GM23338 (cell line): ENCODE measurements around the gene PRPH2. TPM values are rescaled to one million over a fixed set of nuclear protein-coding genes. Genes with fewer than 3 reads are reported as not detected.

ENCODE experiments used
- EZH2phosphoT487 ChIP-seq: fragments of 200-600 bp; sonication (generic); IDR thresholded peaks from one replicate; pipeline ENCODE4 v1.8.1; 2018; ENCODE audit warnings: antibody characterized with exemption; ENCODE audit not compliant: unreplicated experiment
- STAT1 ChIP-seq: IDR thresholded peaks from one replicate; pipeline ENCODE4 v1.6.1; 2016; ENCODE audit warnings: antibody characterized with exemption; ENCODE audit not compliant: unreplicated experiment
- polyA plus RNA-seq: library from polyadenylated mRNA; unstranded; fragments of >200 nt; fragmentation: Nextera tagmentation; extraction: Ambion mirVana; gene quantifications from 2 replicates; pipeline ENCODE4 v1.2.1, GENCODE V29; 2016
- total RNA-seq: library from RNA; depleted of rRNA; stranded (reverse); fragments of >200 nt; shearing (Covaris generic); gene quantifications from 2 replicates; pipeline ENCODE4 v1.2.3, GENCODE V29; 2014
- TF ChIP-seq, protein P1 (sequence below): fragments of 250-450 bp; sonication (Bioruptor Pico); IDR thresholded peaks from 2 replicates; pipeline ENCODE4 v1.5.0; 2020; ENCODE audit warnings: mild to moderate bottlenecking, moderate library complexity
- TF ChIP-seq, protein P2 (sequence below), 2 experiments: fragments of 200-600 bp in 1 of 2; sonication (generic) in 1 of 2; conservative IDR thresholded peaks; 2 replicates each; pipeline versions ENCODE4 v1.5.1 to v1.6.1; 2016 to 2017; ENCODE audit warnings: antibody characterized with exemption in 2 of 2, low read depth in 2 of 2, mild to moderate bottlenecking in 2 of 2, moderate library complexity in 1 of 2
- TF ChIP-seq, protein P3 (sequence below): IDR thresholded peaks from one replicate; pipeline ENCODE4 v1.6.1; 2018; ENCODE audit warnings: antibody characterized with exemption; ENCODE audit not compliant: unreplicated experiment

The PRPH2 gene
- total and polyA plus RNA-seq, 2 experiments from 2014 or later: 0.50 to 0.52 TPM

DNA sequence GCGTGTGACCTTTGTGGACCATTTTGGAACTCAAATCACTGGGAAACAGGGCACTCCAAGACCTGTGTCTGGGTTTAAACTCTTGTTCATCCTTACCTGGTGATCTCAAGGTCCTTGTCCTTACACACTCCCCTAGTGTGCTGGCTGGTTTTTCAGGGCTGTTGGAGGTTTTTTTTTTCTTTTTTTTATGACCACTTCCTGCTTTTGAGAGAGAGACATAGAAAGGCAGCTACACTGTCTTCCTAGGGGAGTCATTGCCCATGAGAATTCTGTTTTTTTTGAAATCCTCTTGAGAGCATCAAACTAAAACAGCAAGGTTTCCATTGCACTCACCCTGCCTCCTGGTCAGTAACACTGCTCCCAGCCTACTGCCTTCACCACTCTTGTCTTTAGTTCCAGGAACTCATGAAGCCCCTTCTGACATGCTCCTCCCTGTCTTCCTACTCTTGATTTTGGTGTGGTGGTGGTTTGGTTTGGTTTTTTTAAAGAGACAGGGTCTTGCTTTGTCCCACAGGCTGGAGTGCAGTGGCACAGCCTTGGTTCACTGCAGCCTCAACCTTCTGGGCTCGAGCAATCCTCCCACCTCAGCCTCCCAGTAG, 28.6 kb downstream of the PRPH2 start (continued):
- TF ChIP-seq, protein P1, sequence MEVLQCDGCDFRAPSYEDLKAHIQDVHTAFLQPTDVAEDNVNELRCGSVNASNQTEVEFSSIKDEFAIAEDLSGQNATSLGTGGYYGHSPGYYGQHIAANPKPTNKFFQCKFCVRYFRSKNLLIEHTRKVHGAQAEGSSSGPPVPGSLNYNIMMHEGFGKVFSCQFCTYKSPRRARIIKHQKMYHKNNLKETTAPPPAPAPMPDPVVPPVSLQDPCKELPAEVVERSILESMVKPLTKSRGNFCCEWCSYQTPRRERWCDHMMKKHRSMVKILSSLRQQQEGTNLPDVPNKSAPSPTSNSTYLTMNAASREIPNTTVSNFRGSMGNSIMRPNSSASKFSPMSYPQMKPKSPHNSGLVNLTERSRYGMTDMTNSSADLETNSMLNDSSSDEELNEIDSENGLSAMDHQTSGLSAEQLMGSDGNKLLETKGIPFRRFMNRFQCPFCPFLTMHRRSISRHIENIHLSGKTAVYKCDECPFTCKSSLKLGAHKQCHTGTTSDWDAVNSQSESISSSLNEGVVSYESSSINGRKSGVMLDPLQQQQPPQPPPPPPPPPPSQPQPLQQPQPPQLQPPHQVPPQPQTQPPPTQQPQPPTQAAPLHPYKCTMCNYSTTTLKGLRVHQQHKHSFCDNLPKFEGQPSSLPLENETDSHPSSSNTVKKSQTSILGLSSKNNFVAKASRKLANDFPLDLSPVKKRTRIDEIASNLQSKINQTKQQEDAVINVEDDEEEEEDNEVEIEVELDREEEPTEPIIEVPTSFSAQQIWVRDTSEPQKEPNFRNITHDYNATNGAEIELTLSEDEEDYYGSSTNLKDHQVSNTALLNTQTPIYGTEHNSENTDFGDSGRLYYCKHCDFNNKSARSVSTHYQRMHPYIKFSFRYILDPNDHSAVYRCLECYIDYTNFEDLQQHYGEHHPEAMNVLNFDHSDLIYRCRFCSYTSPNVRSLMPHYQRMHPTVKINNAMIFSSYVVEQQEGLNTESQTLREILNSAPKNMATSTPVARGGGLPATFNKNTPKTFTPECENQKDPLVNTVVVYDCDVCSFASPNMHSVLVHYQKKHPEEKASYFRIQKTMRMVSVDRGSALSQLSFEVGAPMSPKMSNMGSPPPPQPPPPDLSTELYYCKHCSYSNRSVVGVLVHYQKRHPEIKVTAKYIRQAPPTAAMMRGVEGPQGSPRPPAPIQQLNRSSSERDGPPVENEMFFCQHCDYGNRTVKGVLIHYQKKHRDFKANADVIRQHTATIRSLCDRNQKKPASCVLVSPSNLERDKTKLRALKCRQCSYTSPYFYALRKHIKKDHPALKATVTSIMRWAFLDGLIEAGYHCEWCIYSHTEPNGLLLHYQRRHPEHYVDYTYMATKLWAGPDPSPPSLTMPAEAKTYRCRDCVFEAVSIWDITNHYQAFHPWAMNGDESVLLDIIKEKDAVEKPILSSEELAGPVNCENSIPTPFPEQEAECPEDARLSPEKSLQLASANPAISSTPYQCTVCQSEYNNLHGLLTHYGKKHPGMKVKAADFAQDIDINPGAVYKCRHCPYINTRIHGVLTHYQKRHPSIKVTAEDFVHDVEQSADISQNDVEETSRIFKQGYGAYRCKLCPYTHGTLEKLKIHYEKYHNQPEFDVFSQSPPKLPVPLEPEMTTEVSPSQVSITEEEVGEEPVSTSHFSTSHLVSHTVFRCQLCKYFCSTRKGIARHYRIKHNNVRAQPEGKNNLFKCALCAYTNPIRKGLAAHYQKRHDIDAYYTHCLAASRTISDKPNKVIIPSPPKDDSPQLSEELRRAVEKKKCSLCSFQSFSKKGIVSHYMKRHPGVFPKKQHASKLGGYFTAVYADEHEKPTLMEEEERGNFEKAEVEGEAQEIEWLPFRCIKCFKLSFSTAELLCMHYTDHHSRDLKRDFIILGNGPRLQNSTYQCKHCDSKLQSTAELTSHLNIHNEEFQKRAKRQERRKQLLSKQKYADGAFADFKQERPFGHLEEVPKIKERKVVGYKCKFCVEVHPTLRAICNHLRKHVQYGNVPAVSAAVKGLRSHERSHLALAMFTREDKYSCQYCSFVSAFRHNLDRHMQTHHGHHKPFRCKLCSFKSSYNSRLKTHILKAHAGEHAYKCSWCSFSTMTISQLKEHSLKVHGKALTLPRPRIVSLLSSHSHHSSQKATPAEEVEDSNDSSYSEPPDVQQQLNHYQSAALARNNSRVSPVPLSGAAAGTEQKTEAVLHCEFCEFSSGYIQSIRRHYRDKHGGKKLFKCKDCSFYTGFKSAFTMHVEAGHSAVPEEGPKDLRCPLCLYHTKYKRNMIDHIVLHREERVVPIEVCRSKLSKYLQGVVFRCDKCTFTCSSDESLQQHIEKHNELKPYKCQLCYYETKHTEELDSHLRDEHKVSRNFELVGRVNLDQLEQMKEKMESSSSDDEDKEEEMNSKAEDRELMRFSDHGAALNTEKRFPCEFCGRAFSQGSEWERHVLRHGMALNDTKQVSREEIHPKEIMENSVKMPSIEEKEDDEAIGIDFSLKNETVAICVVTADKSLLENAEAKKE (CRISPR knock-in tag): no peak
- TF ChIP-seq EZH2phosphoT487 (no peak), STAT1 (no peak)
- TF ChIP-seq, protein P2, sequence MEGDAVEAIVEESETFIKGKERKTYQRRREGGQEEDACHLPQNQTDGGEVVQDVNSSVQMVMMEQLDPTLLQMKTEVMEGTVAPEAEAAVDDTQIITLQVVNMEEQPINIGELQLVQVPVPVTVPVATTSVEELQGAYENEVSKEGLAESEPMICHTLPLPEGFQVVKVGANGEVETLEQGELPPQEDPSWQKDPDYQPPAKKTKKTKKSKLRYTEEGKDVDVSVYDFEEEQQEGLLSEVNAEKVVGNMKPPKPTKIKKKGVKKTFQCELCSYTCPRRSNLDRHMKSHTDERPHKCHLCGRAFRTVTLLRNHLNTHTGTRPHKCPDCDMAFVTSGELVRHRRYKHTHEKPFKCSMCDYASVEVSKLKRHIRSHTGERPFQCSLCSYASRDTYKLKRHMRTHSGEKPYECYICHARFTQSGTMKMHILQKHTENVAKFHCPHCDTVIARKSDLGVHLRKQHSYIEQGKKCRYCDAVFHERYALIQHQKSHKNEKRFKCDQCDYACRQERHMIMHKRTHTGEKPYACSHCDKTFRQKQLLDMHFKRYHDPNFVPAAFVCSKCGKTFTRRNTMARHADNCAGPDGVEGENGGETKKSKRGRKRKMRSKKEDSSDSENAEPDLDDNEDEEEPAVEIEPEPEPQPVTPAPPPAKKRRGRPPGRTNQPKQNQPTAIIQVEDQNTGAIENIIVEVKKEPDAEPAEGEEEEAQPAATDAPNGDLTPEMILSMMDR (conservative IDR thresholded peaks at IDR 0.05; ENCODE audit: low read depth in 2 of 2): no peak
- TF ChIP-seq, protein P3, sequence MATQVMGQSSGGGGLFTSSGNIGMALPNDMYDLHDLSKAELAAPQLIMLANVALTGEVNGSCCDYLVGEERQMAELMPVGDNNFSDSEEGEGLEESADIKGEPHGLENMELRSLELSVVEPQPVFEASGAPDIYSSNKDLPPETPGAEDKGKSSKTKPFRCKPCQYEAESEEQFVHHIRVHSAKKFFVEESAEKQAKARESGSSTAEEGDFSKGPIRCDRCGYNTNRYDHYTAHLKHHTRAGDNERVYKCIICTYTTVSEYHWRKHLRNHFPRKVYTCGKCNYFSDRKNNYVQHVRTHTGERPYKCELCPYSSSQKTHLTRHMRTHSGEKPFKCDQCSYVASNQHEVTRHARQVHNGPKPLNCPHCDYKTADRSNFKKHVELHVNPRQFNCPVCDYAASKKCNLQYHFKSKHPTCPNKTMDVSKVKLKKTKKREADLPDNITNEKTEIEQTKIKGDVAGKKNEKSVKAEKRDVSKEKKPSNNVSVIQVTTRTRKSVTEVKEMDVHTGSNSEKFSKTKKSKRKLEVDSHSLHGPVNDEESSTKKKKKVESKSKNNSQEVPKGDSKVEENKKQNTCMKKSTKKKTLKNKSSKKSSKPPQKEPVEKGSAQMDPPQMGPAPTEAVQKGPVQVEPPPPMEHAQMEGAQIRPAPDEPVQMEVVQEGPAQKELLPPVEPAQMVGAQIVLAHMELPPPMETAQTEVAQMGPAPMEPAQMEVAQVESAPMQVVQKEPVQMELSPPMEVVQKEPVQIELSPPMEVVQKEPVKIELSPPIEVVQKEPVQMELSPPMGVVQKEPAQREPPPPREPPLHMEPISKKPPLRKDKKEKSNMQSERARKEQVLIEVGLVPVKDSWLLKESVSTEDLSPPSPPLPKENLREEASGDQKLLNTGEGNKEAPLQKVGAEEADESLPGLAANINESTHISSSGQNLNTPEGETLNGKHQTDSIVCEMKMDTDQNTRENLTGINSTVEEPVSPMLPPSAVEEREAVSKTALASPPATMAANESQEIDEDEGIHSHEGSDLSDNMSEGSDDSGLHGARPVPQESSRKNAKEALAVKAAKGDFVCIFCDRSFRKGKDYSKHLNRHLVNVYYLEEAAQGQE: no peak
